Uterus (tissue), 2 donors: Measurements from ENCODE around the gene MLPH.

ENCODE experiments used
- POLR2A ChIP-seq, 2 donors: fragments of 450-650 bp; IDR thresholded peaks; one replicate each; pipeline ENCODE4 v1.6.1; 2016; ENCODE audit warnings: antibody characterized with exemption in 2 of 2, mild to moderate bottlenecking in 1 of 2, moderate library complexity in 1 of 2
- TF ChIP-seq, protein P1 (sequence below), 4 experiments: fragments of 200-600 bp in 2 of 4; fragments of 450-650 bp in 2 of 4; sonication (generic) in 2 of 4; IDR thresholded peaks; one replicate each; pipeline ENCODE4 v1.5.1; 2016 to 2019; ENCODE audit warnings: antibody characterized with exemption in 4 of 4, mild to moderate bottlenecking in 2 of 4, moderate library complexity in 1 of 4

DNA sequence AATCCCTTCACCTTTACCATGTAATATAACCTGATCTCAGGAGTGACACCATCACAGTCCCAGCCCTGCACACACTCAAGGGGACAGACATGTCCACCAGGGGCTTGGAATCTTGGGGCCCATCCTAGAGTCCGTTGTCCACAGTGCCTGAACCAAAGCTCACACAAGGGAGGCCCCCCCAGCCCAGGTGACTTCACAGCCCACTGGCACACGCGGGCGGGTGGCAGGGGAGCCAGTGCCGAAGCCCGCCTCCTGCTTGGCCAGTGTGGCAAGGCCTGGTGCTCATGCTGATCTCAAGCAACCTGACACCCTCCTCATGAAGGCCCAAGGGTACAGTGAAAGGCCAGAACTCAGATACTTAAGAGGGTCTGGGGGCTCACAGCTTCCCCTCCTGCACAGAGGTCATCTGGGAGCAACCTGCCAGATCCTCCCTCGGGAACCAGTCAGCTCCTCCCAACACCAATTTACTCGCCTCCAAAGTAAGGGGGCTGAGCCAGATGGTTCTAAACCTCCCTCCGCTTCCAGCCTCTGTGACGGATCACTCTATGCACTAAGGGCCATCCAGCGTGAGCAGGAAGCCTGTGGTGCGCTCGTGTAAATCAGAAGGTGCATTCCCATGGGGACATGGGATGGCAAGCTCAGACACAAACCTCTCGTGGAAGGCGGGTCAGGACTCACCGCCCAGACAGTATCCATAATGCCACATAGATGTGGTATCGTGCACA, 106.7 kb downstream of the MLPH start:
- TF ChIP-seq, protein P1, sequence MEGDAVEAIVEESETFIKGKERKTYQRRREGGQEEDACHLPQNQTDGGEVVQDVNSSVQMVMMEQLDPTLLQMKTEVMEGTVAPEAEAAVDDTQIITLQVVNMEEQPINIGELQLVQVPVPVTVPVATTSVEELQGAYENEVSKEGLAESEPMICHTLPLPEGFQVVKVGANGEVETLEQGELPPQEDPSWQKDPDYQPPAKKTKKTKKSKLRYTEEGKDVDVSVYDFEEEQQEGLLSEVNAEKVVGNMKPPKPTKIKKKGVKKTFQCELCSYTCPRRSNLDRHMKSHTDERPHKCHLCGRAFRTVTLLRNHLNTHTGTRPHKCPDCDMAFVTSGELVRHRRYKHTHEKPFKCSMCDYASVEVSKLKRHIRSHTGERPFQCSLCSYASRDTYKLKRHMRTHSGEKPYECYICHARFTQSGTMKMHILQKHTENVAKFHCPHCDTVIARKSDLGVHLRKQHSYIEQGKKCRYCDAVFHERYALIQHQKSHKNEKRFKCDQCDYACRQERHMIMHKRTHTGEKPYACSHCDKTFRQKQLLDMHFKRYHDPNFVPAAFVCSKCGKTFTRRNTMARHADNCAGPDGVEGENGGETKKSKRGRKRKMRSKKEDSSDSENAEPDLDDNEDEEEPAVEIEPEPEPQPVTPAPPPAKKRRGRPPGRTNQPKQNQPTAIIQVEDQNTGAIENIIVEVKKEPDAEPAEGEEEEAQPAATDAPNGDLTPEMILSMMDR (IDR thresholded peaks at IDR 0.05), result no peak
- no peak for TF ChIP-seq POLR2A (IDR thresholded peaks at IDR 0.05)
